Measurements from ENCODE around the gene PLA2G6. TPM values are rescaled to one million over a fixed set of nuclear protein-coding genes. Genes with fewer than 3 reads are reported as not detected.
A peak's percentile ranks its signal among the peaks of the same experiment; 100 is the strongest.

Gene PLA2G6
- polyA plus RNA-seq, 1 donor, result 71.1 TPM

DNA sequence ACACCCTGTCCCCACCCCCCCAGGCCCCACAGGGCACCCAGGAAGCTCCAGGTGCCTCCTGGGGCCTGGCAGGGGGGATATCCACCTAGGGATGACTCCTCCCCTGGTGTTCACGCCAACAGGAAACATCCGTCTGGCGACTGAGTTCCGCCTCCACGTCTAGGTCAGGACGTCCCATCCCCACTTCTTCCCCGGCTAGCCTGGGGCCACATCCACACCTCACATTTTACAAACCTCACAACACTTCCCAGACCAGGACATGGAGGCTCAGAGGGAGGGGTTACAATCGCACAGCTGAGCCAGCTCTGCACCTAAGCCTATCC lies 41.1 kb upstream of the PLA2G6 start:
- DNase-seq, result no peak
- H3K4me1 ChIP-seq (ENCODE audit: control insufficient read depth, insufficient read depth, low read length), result peaks cover 25% of the 10 kb centered on the region
- peaks cover 66% of the 10 kb centered on the region for H3K36me3 ChIP-seq (ENCODE audit: control insufficient read depth, insufficient read depth, low read length)
- no peak overlapping the region for H3K4me3 ChIP-seq (ENCODE audit: low read length)
- H3K9me3 ChIP-seq (ENCODE audit: control insufficient read depth, low read depth, low read length), result no peaks in the 10 kb centered on the region
- WGBS (ENCODE audit: insufficient coverage, low lambda C conversion rate), result no CpG with 5 or more reads among the region's 8 CpGs
- no peaks in the 10 kb centered on the region for H3K27me3 ChIP-seq (ENCODE audit: control insufficient read depth, insufficient read depth, low read length)
- H3K27ac ChIP-seq (ENCODE audit: low read length), result no peak overlapping the region

DNA sequence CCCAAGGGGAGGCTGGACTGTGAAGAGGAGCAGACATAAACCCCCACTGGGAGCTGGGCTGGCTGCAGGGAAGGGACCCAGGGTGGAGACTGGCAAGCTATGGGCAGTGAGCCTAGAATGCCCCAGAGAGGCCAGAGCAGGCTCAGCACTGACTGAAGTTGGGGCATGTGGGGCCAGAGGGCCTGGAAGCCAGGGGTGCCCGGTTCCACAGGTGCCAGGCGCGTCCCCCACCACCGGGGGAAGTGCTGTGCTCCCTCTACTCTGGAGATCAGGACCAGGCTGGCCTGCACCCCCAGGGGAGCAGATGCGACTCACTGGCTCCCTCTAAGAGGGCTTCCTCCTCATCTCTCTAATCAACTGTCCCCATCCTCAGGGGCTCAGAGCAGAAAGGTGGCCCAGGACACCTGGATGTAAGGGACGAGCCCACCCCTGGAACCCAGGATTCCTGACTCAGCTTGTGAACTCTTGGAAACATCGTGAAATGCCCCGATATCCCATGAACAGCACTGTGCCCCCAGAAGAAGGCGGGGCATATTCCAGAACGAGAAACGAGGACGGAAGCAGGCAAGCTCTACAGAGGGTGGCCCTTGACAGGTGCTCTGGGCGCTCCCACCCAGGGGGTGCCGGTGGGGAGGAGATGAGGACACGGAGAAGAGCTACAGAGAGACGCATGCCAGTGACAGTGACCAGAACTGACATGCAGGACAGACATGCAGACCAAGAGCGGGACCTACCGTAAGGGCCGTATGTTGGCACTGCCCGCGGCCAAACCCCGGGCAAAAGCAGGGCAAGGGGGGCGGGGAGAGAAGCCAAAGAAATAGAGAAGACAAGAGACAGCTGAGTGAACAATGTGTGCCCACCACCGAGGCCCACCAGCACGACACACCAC lies 40.5 kb upstream of the PLA2G6 start:
- Histone ChIP-seq H3K36me3 (ENCODE audit: control insufficient read depth, insufficient read depth, low read length) (peaks cover 60% of the 10 kb centered on the region), H3K27ac (ENCODE audit: low read length) (no peak overlapping the region)

DNA sequence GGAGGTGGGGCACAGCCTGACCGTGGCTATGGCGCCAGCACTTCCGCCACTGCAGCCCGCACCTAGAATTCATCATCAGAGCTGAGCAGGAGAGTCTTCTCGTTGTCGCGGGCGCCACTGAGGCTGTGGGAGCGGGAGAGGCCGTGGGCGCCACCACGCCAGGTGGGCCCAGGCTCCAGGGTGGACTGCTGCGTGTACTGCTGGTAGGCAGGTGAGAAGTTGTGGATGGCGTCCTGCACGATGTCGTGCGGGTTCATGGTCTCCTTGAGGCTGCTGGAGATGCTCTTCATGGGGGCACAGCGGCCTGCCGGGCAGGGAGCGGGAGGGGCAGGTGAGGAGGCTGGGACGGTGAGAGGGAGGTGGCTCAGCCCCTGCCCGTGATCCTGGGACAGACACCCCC lies 39.8 kb upstream of the PLA2G6 start:
- H3K27ac ChIP-seq (ENCODE audit: low read length), result no peak overlapping the region
- DNase-seq, result no peak
- peaks cover 53% of the 10 kb centered on the region for H3K36me3 ChIP-seq (ENCODE audit: control insufficient read depth, insufficient read depth, low read length)

More for the DNA sequence above, 40.5 kb upstream of the PLA2G6 start:
- Histone ChIP-seq H3K4me1 (ENCODE audit: control insufficient read depth, insufficient read depth, low read length) (peaks cover 25% of the 10 kb centered on the region), H3K27me3 (ENCODE audit: control insufficient read depth, insufficient read depth, low read length) (no peaks in the 10 kb centered on the region), H3K4me3 (ENCODE audit: low read length) (no peak overlapping the region), H3K9me3 (ENCODE audit: control insufficient read depth, low read depth, low read length) (no peaks in the 10 kb centered on the region)
- DNase-seq, result no peak
- WGBS (ENCODE audit: insufficient coverage, low lambda C conversion rate), result 96% methylated on average over 4 of the region's 25 CpGs

GRCh38 chr22:38220653-38221386 lies 39.2 kb upstream of the PLA2G6 start:
- H3K4me1 ChIP-seq (ENCODE audit: control insufficient read depth, insufficient read depth, low read length), result peaks cover 25% of the 10 kb centered on the region
- no peak overlapping the region for H3K27ac ChIP-seq (ENCODE audit: low read length)
- no peak overlapping the region for H3K4me3 ChIP-seq (ENCODE audit: low read length)
- no CpG with 5 or more reads among the region's 22 CpGs for WGBS (ENCODE audit: insufficient coverage, low lambda C conversion rate)
- H3K9me3 ChIP-seq (ENCODE audit: control insufficient read depth, low read depth, low read length), result no peaks in the 10 kb centered on the region
- no peak for DNase-seq
- H3K27me3 ChIP-seq (ENCODE audit: control insufficient read depth, insufficient read depth, low read length), result no peaks in the 10 kb centered on the region
- peaks cover 49% of the 10 kb centered on the region for H3K36me3 ChIP-seq (ENCODE audit: control insufficient read depth, insufficient read depth, low read length)

More for the DNA sequence above, 39.8 kb upstream of the PLA2G6 start:
- Histone ChIP-seq H3K4me1 (ENCODE audit: control insufficient read depth, insufficient read depth, low read length) (peaks cover 25% of the 10 kb centered on the region), H3K4me3 (ENCODE audit: low read length) (no peak overlapping the region), H3K27me3 (ENCODE audit: control insufficient read depth, insufficient read depth, low read length) (no peaks in the 10 kb centered on the region), H3K9me3 (ENCODE audit: control insufficient read depth, low read depth, low read length) (no peaks in the 10 kb centered on the region)
- WGBS (ENCODE audit: insufficient coverage, low lambda C conversion rate), result no CpG with 5 or more reads among the region's 22 CpGs

- Histone ChIP-seq H3K27me3 (ENCODE audit: control insufficient read depth, insufficient read depth, low read length) (no peaks in the 10 kb centered on the region), H3K9me3 (ENCODE audit: control insufficient read depth, low read depth, low read length) (no peaks in the 10 kb centered on the region), H3K4me3 (ENCODE audit: low read length) (no peak overlapping the region), H3K36me3 (ENCODE audit: control insufficient read depth, insufficient read depth, low read length) (peaks cover 42% of the 10 kb centered on the region), H3K27ac (ENCODE audit: low read length) (no peak overlapping the region), H3K4me1 (ENCODE audit: control insufficient read depth, insufficient read depth, low read length) (peaks cover 25% of the 10 kb centered on the region)
- no peak for DNase-seq
- WGBS (ENCODE audit: insufficient coverage, low lambda C conversion rate), result no CpG with 5 or more reads among the region's 8 CpGs
Measured at GRCh38 chr22:38220163-38220562, 38.5 kb upstream of the PLA2G6 start.

- Histone ChIP-seq H3K36me3 (ENCODE audit: control insufficient read depth, insufficient read depth, low read length) (peaks cover 37% of the 10 kb centered on the region), H3K27ac (ENCODE audit: low read length) (peak overlapping the region; percentile 68), H3K27me3 (ENCODE audit: control insufficient read depth, insufficient read depth, low read length) (no peaks in the 10 kb centered on the region), H3K4me1 (ENCODE audit: control insufficient read depth, insufficient read depth, low read length) (peaks cover 25% of the 10 kb centered on the region), H3K4me3 (ENCODE audit: low read length) (no peak overlapping the region), H3K9me3 (ENCODE audit: control insufficient read depth, low read depth, low read length) (no peaks in the 10 kb centered on the region)
- DNase-seq, result peak in 1 of 2 donors; percentile 50
- WGBS (ENCODE audit: insufficient coverage, low lambda C conversion rate), result no CpG with 5 or more reads among the region's 10 CpGs
Measured at GRCh38 chr22:38219632-38220031, 38.0 kb upstream of the PLA2G6 start.

DNA sequence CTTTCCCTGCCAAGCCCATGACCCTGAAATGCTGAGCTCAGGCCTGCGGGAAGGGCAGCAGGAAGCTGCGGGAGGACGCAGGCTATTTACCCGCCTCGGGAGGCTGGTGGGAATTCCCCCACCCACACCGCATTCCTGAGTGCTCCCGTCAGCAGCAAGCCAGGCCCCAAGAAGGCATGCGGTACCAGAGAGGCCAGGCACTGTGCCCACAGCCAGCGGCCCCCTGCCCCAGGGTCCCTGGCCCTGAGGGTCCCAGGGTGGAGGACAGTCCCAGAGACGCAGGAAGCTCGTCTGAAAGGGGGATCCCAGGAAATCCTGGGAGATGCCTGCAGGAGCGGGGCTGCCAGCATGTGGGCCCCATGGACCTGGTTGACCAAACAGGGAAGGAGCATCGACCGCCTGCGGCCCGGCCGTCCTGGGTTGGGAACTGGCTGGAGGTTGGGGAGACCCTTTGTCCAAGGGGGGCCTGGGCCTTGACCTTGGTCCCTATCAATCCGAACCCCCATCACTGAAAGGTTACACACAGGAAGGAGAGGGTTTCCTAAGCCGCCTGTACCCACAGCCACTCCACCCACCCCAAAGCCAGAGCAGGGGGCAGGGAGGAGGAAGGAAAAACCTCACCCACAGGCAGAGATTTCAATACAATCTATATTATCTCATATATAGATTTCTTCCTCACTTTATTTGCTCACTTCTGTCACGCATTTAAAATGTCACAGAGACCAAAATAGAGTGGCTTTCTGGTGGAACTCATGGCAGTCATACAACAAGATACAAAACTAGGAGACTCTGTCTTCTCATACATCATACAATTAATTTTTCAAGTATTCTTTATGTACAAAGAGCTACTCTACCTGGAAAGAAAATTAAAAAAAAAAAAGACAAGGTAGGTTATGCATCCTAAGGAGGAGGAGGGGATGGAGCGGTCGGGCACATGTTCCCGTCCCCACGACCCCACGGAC lies 37.3 kb upstream of the PLA2G6 start:
- Histone ChIP-seq H3K27ac (ENCODE audit: low read length) (peak overlapping the region; percentile 68), H3K27me3 (ENCODE audit: control insufficient read depth, insufficient read depth, low read length) (peaks cover under 1% of the 10 kb centered on the region), H3K9me3 (ENCODE audit: control insufficient read depth, low read depth, low read length) (peaks cover 3% of the 10 kb centered on the region), H3K4me3 (ENCODE audit: low read length) (no peak overlapping the region), H3K36me3 (ENCODE audit: control insufficient read depth, insufficient read depth, low read length) (peaks cover 33% of the 10 kb centered on the region), H3K4me1 (ENCODE audit: control insufficient read depth, insufficient read depth, low read length) (peaks cover 30% of the 10 kb centered on the region)
- WGBS (ENCODE audit: insufficient coverage, low lambda C conversion rate), result 43% methylated on average over 1 of the region's 25 CpGs
- DNase-seq, result peak; percentile 90 to 93

GRCh38 chr22:38215156-38216038 lies 33.8 kb upstream of the PLA2G6 start:
- Histone ChIP-seq H3K27ac (ENCODE audit: low read length) (no peak overlapping the region), H3K36me3 (ENCODE audit: control insufficient read depth, insufficient read depth, low read length) (no peaks in the 10 kb centered on the region), H3K4me1 (ENCODE audit: control insufficient read depth, insufficient read depth, low read length) (peaks cover 33% of the 10 kb centered on the region), H3K4me3 (ENCODE audit: low read length) (no peak overlapping the region), H3K27me3 (ENCODE audit: control insufficient read depth, insufficient read depth, low read length) (peaks cover 2% of the 10 kb centered on the region), H3K9me3 (ENCODE audit: control insufficient read depth, low read depth, low read length) (peaks cover 3% of the 10 kb centered on the region)
- no peak for DNase-seq
- WGBS (ENCODE audit: insufficient coverage, low lambda C conversion rate), result 80% methylated on average over 1 of the region's 11 CpGs

- Histone ChIP-seq H3K4me3 (ENCODE audit: low read length) (peak overlapping the region; percentile 11), H3K27ac (ENCODE audit: low read length) (no peak overlapping the region), H3K36me3 (ENCODE audit: control insufficient read depth, insufficient read depth, low read length) (no peaks in the 10 kb centered on the region), H3K4me1 (ENCODE audit: control insufficient read depth, insufficient read depth, low read length) (peaks cover 26% of the 10 kb centered on the region), H3K27me3 (ENCODE audit: control insufficient read depth, insufficient read depth, low read length) (peaks cover 2% of the 10 kb centered on the region), H3K9me3 (ENCODE audit: control insufficient read depth, low read depth, low read length) (peaks cover 3% of the 10 kb centered on the region)
- WGBS (ENCODE audit: insufficient coverage, low lambda C conversion rate), result no CpG with 5 or more reads among the region's 81 CpGs
- DNase-seq, result peak; percentile 59 to 78
Measured at GRCh38 chr22:38214302-38215056, 32.8 kb upstream of the PLA2G6 start.
